H9 (cell line): ENCODE data around the gene ANO3. TPM values are rescaled to one million over a fixed set of nuclear protein-coding genes. Genes with fewer than 3 reads are reported as not detected.

Experiments
- DNase-seq: peaks from one replicate; pipeline ENCODE4 v3.0.0-alpha.2; 2017
- H2AFZ ChIP-seq: one replicate; pipeline ENCODE4 v1.6.1; 2013; ENCODE audit warnings: mild to moderate bottlenecking, low read length, control low read depth, moderate library complexity
- H2AK5ac ChIP-seq: 2 replicates; pipeline ENCODE4 v1.6.1; 2013; ENCODE audit warnings: low read length, control low read depth, mixed read lengths; ENCODE audit not compliant: insufficient read length
- H2BK120ac ChIP-seq: one replicate; pipeline ENCODE4 v1.6.1; 2013; ENCODE audit warnings: low read depth, mild to moderate bottlenecking, low read length, control low read depth, inconsistent platforms; ENCODE audit not compliant: poor library complexity, severe bottlenecking
- H2BK12ac ChIP-seq: 2 replicates; pipeline ENCODE4 v1.6.1; 2013; ENCODE audit warnings: low read length, control low read depth, mixed read lengths, low read depth; ENCODE audit not compliant: insufficient read length
- H2BK15ac ChIP-seq: 2 replicates; pipeline ENCODE4 v1.6.1; 2013; ENCODE audit warnings: low read depth, low read length, control low read depth
- H2BK20ac ChIP-seq: one replicate; pipeline ENCODE4 v1.6.1; 2013; ENCODE audit warnings: low read depth, mild to moderate bottlenecking, low read length, control low read depth, inconsistent platforms; ENCODE audit not compliant: poor library complexity, severe bottlenecking
- H2BK5ac ChIP-seq: 2 replicates; pipeline ENCODE4 v1.6.1; 2013; ENCODE audit warnings: low read length, control low read depth, mixed read lengths; ENCODE audit not compliant: insufficient read length
- H3K14ac ChIP-seq: 2 replicates; pipeline ENCODE4 v1.6.1; 2013; ENCODE audit warnings: low read length, control low read depth; ENCODE audit not compliant: insufficient read depth
- H3K18ac ChIP-seq: 2 replicates; pipeline ENCODE4 v1.6.1; 2013; ENCODE audit warnings: low read depth, mild to moderate bottlenecking, mixed read lengths, low read length, control low read depth; ENCODE audit not compliant: insufficient read length
- H3K23ac ChIP-seq: 2 replicates; pipeline ENCODE4 v1.6.1; 2013; ENCODE audit warnings: low read length, control low read depth, mixed read lengths, low read depth; ENCODE audit not compliant: insufficient read length
- H3K23me2 ChIP-seq: 2 replicates; pipeline ENCODE4 v1.6.1; 2013; ENCODE audit warnings: low read depth, mild to moderate bottlenecking, mixed read lengths, low read length, control low read depth; ENCODE audit not compliant: insufficient read length, poor library complexity, severe bottlenecking
- H3K27ac ChIP-seq: 2 replicates; pipeline ENCODE4 v1.5.1; 2013; ENCODE audit warnings: low read length, control low read depth, mixed read lengths, low read depth; ENCODE audit not compliant: insufficient read length
- H3K27me3 ChIP-seq: 2 replicates; pipeline ENCODE4 v1.6.1; 2013; ENCODE audit warnings: low read length, control low read depth, inconsistent platforms; ENCODE audit not compliant: insufficient read depth
- H3K4ac ChIP-seq: 2 replicates; pipeline ENCODE4 v1.6.1; 2013; ENCODE audit warnings: low read depth, mild to moderate bottlenecking, control low read depth, inconsistent platforms, low read length, moderate library complexity
- H3K4me1 ChIP-seq: 2 replicates; pipeline ENCODE4 v1.6.1; 2013; ENCODE audit warnings: low read length, control low read depth, inconsistent platforms; ENCODE audit not compliant: insufficient read depth
- H3K4me2 ChIP-seq: 2 replicates; pipeline ENCODE4 v1.6.1; 2013; ENCODE audit warnings: low read length, control low read depth, mixed read lengths; ENCODE audit not compliant: insufficient read length, insufficient read depth
- H3K56ac ChIP-seq: 2 replicates; pipeline ENCODE4 v1.6.1; 2013; ENCODE audit warnings: low read depth, mild to moderate bottlenecking, mixed read lengths, low read length, control low read depth; ENCODE audit not compliant: insufficient read length
- H3K79me1 ChIP-seq: 2 replicates; pipeline ENCODE4 v1.6.1; 2013; ENCODE audit warnings: low read depth, mild to moderate bottlenecking, moderate library complexity, low read length, control low read depth, inconsistent platforms; ENCODE audit not compliant: insufficient read depth, poor library complexity, severe bottlenecking
- H3K79me2 ChIP-seq: 2 replicates; pipeline ENCODE4 v1.6.1; 2013; ENCODE audit warnings: low read length, control low read depth, inconsistent platforms; ENCODE audit not compliant: insufficient read depth
- H3K9ac ChIP-seq: 2 replicates; pipeline ENCODE4 v1.6.1; 2013; ENCODE audit warnings: low read length, control low read depth, mixed read lengths; ENCODE audit not compliant: insufficient read length; ENCODE audit errors: extremely low read depth
- H3K9me3 ChIP-seq: one replicate; pipeline ENCODE4 v1.6.1; 2013; ENCODE audit warnings: low read depth, low read length, inconsistent platforms; ENCODE audit not compliant: control insufficient read depth
- H3T11ph ChIP-seq: one replicate; pipeline ENCODE4 v1.6.1; 2013; ENCODE audit warnings: mild to moderate bottlenecking, low read length, control low read depth, inconsistent platforms
- H4K20me1 ChIP-seq: one replicate; pipeline ENCODE4 v1.6.1; 2013; ENCODE audit not compliant: control insufficient read depth, insufficient read length, insufficient read depth
- H4K5ac ChIP-seq: 2 replicates; pipeline ENCODE4 v1.6.1; 2013; ENCODE audit warnings: low read depth, mild to moderate bottlenecking, mixed read lengths, low read length, control low read depth; ENCODE audit not compliant: insufficient read length
- H4K8ac ChIP-seq: replicated peaks from 2 replicates; pipeline ENCODE4 v1.6.1; 2013; ENCODE audit warnings: low read length, control low read depth, mixed read lengths, low read depth; ENCODE audit not compliant: insufficient read length
- H4K91ac ChIP-seq: 2 replicates; pipeline ENCODE4 v1.6.1; 2013; ENCODE audit warnings: low read depth, mild to moderate bottlenecking, moderate library complexity, mixed read lengths, low read length, control low read depth; ENCODE audit not compliant: insufficient read length
- H3K27ac Mint-ChIP-seq, 3 experiments: 2 replicates in 2 of 3; 3 replicates in 1 of 3; pipeline ENCODE4 v1.8.0; 2020 to 2021; ENCODE audit warnings: mixed read lengths in 3 of 3, mild to moderate bottlenecking in 1 of 3, moderate library complexity in 1 of 3
- H3K27me3 Mint-ChIP-seq: 2 replicates; pipeline ENCODE4 v1.8.0; 2021; ENCODE audit warnings: low read depth, mild to moderate bottlenecking, moderate library complexity, mixed read lengths
- H3K36me3 Mint-ChIP-seq, 3 experiments: 2 replicates in 2 of 3; 3 replicates in 1 of 3; pipeline ENCODE4 v1.8.0; 2020 to 2021; ENCODE audit warnings: low read depth in 3 of 3, mixed read lengths in 3 of 3; ENCODE audit not compliant: insufficient read depth in 1 of 3
- H3K4me1 Mint-ChIP-seq, 2 experiments: 2 replicates each; pipeline ENCODE4 v1.8.0; 2020; ENCODE audit warnings: mixed read lengths in 2 of 2
- H3K4me3 Mint-ChIP-seq, 2 experiments: 2 replicates in 1 of 2; 3 replicates in 1 of 2; pipeline ENCODE4 v1.8.0; 2020 to 2021; ENCODE audit warnings: mild to moderate bottlenecking in 2 of 2, mixed read lengths in 2 of 2, moderate library complexity in 1 of 2
- H3K9me3 Mint-ChIP-seq, 2 experiments: 2 replicates in 1 of 2; 3 replicates in 1 of 2; pipeline ENCODE4 v1.8.0; 2020; ENCODE audit warnings: mild to moderate bottlenecking in 2 of 2, mixed read lengths in 2 of 2, moderate library complexity in 1 of 2
- WGBS: extraction: QIAGEN DNeasy Blood & Tissue Kit; methylation state at CpG from one replicate; pipeline ENCODE4 v1.1.7; 2013; ENCODE audit warnings: missing lambda C conversion rate, low lambda C conversion rate, mixed read lengths; ENCODE audit not compliant: insufficient read length; ENCODE audit errors: extremely low coverage; 5-methylcytosine and 5-hydroxymethylcytosine counted together
- total RNA-seq: library from RNA; stranded (reverse); gene quantifications from 2 replicates; pipeline ENCODE4 v1.2.1, GENCODE V29; 2021
- TF ChIP-seq, protein P1 (sequence below): fragments of 200-600 bp; sonication (generic); conservative IDR thresholded peaks from 3 replicates; pipeline ENCODE4 v1.8.0; 2021; ENCODE audit warnings: antibody characterized with exemption, mild to moderate bottlenecking

ANO3 gene
- total RNA-seq, 1 experiment from 2014 or later, result not detected

DNA sequence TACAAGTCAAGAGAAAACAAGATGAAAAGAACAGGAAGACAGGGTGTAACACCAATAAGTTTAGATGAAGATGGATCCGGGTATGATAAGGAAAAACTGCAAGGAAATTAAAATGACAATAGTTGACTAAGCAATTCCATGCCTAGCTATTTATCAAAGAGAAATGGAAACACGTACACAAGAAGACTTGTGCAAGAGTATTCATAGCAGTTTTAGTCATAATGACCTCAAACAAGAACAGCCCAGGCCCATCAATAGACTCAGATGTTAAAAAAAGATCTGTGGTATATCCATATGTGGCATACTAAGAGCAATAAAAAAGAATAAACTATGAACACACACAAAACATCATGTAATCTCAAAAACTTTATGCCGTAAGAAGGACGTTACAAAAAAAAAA lies 356.8 kb downstream of the ANO3 start:
- Mint-ChIP-seq H3K9me3 (no peaks in the 10 kb centered on the region), H3K4me3 (no peak overlapping the region), H3K36me3 (no peaks in the 10 kb centered on the region), H3K27ac (no peak overlapping the region), H3K4me1 (no peaks in the 10 kb centered on the region), H3K27me3 (no peaks in the 10 kb centered on the region)
- Histone ChIP-seq H3K27me3 (no peaks in the 10 kb centered on the region), H4K5ac (no peak overlapping the region), H3K9ac (no peak overlapping the region), H3K79me2 (no peaks in the 10 kb centered on the region), H2BK12ac (no peak overlapping the region), H2BK20ac (no peak overlapping the region), H3K4me2 (no peak overlapping the region), H3K27ac (no peak overlapping the region), H2AK5ac (no peak overlapping the region), H4K91ac (no peak overlapping the region), H3K4ac (no peak overlapping the region), H3T11ph (no peak overlapping the region), H3K9me3 (no peaks in the 10 kb centered on the region), H4K8ac (no peak overlapping the region), H3K14ac (no peak overlapping the region), H3K79me1 (no peaks in the 10 kb centered on the region), H2BK15ac (no peak overlapping the region), H2BK5ac (no peak overlapping the region), H3K4me1 (no peaks in the 10 kb centered on the region), H2BK120ac (no peak overlapping the region), H3K56ac (no peak overlapping the region), H3K23ac (no peak overlapping the region), H2AFZ (no peak overlapping the region), H3K18ac (no peak overlapping the region), H3K23me2 (no peaks in the 10 kb centered on the region), H4K20me1 (no peaks in the 10 kb centered on the region)
- TF ChIP-seq, protein P1, sequence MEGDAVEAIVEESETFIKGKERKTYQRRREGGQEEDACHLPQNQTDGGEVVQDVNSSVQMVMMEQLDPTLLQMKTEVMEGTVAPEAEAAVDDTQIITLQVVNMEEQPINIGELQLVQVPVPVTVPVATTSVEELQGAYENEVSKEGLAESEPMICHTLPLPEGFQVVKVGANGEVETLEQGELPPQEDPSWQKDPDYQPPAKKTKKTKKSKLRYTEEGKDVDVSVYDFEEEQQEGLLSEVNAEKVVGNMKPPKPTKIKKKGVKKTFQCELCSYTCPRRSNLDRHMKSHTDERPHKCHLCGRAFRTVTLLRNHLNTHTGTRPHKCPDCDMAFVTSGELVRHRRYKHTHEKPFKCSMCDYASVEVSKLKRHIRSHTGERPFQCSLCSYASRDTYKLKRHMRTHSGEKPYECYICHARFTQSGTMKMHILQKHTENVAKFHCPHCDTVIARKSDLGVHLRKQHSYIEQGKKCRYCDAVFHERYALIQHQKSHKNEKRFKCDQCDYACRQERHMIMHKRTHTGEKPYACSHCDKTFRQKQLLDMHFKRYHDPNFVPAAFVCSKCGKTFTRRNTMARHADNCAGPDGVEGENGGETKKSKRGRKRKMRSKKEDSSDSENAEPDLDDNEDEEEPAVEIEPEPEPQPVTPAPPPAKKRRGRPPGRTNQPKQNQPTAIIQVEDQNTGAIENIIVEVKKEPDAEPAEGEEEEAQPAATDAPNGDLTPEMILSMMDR, result no peak
- DNase-seq, result no peak
- no CpG with 5 or more reads among the region's 4 CpGs for WGBS
